NCI-H82 treated with DMSO at 0.1 percent for 48 hours (cell line): ENCODE results near the gene SYTL2.
"Not testable (repeated sequence)": the region's sequence is repeated elsewhere in the genome, so short reads cannot be mapped to it uniquely, and the experiment has no call there.

Source experiments
- DNase-seq: peaks from one replicate; lab custom pipeline; 2025; ENCODE audit not compliant: unreplicated experiment; lab: John Stamatoyannopoulos, UW

The SYTL2 gene

GRCh38 chr11:85698195-85698594 lies 112.7 kb downstream of the SYTL2 start:
- no peak for DNase-seq

DNA sequence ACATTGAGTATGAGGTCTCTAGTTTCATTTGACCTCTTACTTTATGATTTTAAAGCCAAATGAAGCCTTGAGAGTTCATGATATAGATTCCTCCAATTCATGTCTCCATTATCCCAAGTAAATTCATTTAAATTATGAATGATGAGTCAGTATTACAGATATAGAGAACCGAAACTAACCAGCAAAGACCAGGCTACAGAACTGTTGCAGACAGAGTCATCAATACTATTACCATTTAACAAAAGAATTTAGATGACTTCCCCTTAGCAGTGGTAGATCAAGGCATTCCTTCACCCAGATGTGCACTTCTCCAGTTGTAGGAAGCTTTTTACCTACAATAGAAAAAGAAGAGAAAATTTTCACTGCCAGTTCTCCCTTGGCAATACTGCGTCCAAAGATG lies 113.2 kb downstream of the SYTL2 start:
- DNase-seq = no peak

- no peak for DNase-seq
Observed at GRCh38 chr11:85695546-85695945, 115.4 kb downstream of the SYTL2 start.

DNA sequence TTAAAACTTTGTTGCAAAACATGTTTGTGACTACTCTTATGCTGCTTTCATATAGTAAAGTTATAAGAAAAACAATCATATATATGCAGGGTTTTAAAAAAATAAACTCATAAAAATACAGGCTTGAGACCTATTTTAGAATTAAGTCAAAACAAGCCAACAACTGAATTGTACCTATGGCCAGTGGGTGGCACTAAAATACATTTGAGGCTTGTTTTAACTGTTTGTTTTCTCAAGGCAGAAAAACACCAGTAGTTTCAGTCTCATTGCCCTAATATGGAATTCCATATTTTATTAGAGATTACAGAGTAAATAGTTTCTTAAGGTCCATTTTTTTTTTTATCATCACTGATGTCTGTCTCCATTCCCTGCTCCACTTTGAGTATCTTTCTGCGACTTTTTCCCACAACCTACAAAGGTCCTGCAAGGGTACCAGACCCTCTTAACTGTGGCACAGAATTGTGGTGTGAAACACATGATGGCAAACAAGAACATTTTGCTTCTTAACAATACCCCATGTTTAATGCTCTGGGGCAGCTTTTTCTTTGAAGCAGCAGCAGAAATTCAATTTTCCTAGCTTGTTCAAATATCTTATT lies 116.5 kb downstream of the SYTL2 start:
- peak; percentile 5 for DNase-seq

DNA sequence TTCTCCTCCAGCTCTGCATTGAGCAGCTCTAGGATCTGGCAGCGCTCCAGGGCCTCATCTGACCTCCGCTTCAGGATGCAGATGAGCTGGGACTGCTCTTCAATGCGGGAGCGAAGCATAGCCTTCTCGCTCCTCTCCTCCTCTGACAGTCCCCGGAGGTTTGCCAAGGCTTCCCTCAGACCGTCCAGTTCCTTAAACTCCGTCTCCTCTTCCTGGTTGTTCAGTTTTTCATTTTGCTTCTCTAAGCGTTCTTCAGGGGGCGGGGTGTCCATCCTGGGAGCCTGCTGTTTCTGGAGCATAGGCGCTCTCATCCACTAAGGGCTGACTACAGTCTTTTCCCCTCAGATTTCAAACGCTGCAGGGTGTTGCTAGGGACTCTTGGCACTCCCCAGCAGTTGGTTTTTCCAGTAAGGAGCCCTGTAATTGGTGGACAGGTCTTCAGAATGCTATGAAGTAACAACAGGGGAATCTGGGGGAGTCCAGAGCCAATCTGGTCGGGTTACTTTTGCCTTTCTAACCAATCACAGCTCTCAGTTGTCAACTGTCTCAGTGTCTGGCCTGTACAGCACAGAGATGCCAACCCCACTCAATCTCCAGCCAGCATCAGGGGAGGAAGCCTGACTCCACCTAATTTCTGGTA lies 125.0 kb downstream of the SYTL2 start, which contains the start of gene CCDC89:
TSS of gene CCDC89 (minus strand) at position 376 of the 640 bp plus-strand sequence. CDS start at position 311, 65 bp downstream.
- DNase-seq = no peak

GRCh38 chr11:85685125-85685819 lies 125.7 kb downstream of the SYTL2 start:
- DNase-seq = no peak

- DNase-seq = no peak
Observed at GRCh38 chr11:85682330-85683305, 128.3 kb downstream of the SYTL2 start.

DNA sequence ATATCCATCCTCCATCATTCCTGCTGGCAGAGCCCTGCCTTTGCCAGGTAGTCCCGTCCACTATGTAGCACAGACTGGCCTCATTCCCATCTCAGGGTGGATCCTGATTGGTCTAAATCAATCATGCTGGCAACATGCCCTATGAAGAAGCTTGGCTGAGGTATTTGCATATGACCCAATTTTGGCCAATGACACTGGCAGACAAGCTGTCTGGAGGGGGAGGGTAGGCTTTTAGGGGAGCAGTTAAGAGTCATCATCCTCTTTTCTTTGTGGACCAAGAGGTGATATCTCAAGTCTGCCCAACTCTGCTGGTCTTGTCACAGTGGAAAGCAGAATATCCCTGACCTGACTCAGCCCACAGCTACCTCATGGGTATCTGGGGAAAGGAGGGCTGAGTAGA lies 130.0 kb downstream of the SYTL2 start:
- peak; percentile 46 for DNase-seq

DNA sequence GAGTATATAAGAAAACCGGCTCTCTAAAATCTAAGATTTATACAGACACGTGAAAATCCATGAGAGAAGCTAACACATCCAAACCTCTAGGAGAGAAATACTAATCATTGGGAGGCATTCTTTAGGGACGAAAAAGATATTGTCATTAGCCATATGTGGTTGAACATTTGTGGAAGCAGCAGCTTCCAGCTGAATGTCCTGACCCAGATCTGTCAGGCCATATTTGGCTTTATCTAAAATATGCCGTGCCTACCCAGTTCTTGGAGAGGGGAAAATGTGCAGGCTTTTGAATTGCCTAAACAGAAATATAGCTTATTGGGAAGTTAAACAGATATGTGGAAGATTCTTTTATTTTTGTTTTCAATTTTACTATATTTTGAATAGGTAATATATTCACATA lies 131.4 kb downstream of the SYTL2 start:
- no peak for DNase-seq

DNA sequence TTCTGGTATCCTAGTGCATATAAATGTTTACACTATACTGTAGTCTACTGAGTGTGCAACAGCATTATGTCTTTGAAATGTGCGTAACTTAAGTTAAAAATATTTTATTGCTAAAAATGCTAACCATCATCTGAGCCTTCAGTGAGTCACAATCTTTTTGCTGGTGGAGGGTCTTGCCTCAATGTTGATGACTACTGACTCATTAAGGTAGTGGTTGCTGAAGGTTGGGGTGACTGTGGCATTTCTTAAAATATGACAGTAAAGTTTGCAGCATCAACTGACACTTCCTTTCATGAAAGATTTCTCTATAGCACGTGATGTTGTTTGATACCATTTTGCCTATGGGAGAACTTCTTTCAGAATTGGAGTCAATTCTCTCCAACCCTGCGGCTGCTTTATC lies 137.5 kb downstream of the SYTL2 start:
- DNase-seq = no peak

DNA sequence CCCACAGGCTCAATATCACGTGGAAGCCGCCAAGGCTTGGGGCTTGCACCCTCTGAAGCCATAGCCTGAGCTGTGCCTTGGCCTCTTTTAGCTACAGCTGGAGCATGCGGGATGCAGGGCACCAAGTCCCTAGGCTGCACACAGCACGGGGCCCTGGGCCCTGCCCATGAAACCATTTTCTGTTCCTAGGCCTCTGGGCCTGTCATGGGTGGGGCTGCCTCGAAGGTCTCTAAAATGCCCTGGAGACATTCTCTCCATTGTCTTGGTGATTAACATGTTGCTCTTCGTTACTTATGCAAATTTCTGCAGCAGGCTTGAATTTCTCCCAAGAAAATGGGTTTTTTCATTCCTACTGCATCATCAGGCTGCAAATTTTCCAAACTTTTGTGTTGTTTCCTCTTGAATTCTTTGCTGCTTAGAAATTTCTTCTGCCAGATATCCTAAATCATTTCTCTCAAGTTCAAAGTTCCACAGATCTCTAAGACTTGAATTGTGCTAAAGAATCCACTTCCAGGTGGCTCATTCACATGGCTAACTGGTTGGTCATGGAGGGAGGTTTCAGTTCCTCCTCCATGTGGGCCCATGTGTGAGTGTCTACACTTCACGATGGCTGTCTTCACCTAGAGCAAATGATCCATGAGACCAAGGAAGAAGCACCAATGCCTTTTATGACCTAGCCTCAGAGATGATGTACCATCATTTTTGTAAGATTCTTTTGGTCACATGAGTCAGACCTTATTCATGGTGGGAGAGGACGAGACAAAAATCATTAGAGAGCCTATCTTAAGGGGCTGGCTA lies 138.6 kb downstream of the SYTL2 start:
- DNase-seq = no peak

- not testable (repeated sequence) for DNase-seq
Observed at GRCh38 chr11:85670949-85671663, 139.8 kb downstream of the SYTL2 start.

DNA sequence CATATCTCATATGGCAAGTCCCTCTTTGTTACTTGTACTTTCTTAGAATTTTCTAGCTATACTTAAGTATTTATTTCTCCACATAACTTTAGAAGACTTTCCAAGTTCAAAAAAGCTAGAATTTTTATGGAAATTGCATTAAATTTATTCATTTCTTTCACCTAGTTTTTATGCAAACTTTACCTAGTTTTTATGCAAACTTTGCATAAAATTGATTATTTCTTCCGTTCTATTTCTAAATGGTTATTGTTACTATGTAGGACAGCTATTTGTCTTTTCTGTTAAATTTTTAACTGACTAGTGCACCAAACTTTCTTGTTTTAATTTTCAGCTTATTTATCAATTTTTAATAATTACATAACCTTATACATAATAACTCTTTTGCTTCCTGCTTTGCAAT lies 142.8 kb downstream of the SYTL2 start:
- DNase-seq = no peak

GRCh38 chr11:85666687-85667086 lies 144.3 kb downstream of the SYTL2 start:
- no peak for DNase-seq

- no peak for DNase-seq
Observed at GRCh38 chr11:85665733-85666132, 145.2 kb downstream of the SYTL2 start.

DNA sequence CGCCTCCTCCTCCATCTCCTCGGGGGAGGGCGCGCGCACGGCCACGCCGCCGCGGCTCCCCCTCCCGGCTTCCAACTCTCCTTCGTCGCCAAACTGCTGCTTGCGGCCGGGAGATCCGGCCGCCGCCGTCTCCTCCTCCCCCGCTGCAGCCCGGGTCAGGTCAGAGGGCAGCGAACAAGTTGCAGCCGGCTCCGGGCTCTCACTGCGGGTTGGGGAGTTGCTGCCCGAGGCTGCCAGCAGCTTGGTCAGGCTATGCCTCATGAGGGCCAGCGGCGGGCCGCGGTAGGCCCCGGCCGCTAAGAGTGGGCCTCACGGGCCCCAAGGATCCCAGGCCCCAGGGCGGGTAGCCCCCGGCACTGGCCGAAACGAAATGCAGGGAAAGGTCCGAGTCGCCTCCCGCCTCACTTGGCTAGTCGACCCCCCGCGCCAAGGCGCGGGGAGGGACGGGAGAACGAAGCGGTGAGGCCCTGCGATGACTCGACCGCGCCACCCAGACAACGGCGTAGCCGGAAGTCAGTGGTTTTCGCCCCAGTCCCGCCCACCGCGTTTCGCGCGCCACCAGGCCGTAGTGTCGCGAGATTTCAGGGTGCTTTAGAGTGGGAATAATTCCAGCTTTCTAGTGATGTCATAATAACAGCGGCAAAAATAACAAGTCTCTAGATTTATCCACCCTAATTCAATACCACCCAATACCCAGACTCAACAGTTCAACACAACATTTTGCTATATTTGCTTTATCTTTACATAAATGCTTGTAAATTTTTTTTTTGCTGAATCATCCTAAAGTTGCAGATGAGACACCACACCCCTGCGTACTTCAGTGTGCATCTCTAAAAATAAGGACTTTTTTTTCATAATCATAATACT lies 146.1 kb downstream of the SYTL2 start, which contains the start of gene CREBZF:
TSS of gene CREBZF (minus strand) at position 515 of the 867 bp plus-strand sequence. CDS start at position 261, 254 bp downstream.
- peak; percentile 87 for DNase-seq

DNA sequence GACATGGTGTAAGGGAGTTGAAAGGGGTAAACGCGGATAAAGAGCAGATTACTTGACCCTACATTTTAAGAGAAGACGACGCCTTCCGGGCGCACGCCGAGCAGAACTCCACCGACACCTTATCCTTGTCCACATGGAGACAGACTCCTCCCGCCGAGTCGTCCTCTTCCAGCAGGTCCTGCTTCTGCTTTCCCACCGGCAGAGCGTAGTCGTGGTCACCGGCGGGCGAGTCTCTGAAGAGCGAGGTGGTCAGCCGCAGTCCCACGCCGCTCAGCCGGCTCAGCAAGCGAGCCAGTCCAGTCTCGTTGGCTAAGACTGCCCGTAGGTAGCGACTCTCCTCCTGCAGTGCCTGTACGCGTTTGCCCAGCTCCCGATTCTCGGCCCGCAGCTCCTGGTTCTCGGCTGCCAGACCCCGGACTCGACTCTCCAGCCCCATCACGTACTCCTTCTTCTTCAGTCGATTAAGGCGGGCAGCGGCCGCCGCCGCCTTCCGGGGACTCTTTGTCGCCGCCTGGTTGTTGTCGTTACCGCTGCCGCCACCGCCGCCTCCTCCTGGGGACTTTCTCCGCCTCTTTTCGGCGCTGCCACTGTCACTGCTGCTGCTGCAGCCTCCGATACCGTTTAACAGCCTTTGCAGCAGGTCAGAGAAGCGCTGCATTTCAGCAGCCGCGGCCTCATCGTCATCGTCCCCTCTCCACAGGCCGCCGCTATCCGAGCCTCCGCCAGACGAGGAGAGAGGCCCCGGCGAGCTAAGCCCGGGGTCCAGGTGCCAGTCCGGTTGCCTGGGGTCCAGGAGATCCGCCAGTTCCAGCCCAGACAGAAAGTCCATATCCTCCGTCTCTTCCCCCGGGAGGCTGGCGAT lies 147.0 kb downstream of the SYTL2 start:
- peak; percentile 30 for DNase-seq
